H1 (cell line): ENCODE data around the gene ARGLU1. TPM values are rescaled to one million over a fixed set of nuclear protein-coding genes. Genes with fewer than 3 reads are reported as not detected.
A peak's percentile ranks its signal among the peaks of the same experiment; 100 is the strongest.

Source experiments
- CHD2 ChIP-seq: IDR thresholded peaks from 2 replicates; pipeline ENCODE4 v1.6.1; 2012; ENCODE audit warnings: low read length, improper control_type of control experiment
- EP300 ChIP-seq, 2 experiments: IDR thresholded peaks; 1 replicate in 1 of 2; 2 replicates in 1 of 2; pipeline ENCODE4 v1.6.1; 2011 to 2012; ENCODE audit warnings: low read depth in 2 of 2, low read length in 2 of 2, mild to moderate bottlenecking in 2 of 2, borderline replicate concordance in 1 of 2, inconsistent platforms in 1 of 2, moderate library complexity in 1 of 2
- EZH2 ChIP-seq: fragments of 200-600 bp; sonication (generic); IDR thresholded peaks from 2 replicates; pipeline ENCODE4 v1.7.1; 2012; ENCODE audit warnings: low read depth, mild to moderate bottlenecking, moderate library complexity, low read length, inconsistent platforms; ENCODE audit not compliant: severe bottlenecking
- GTF2F1 ChIP-seq: IDR thresholded peaks from 2 replicates; pipeline ENCODE4 v1.6.1; 2012; ENCODE audit warnings: low read depth, low read length, improper control_type of control experiment, borderline replicate concordance
- HDAC2 ChIP-seq, 2 experiments: fragments of 300-600 bp in 1 of 2; sonication (generic) in 1 of 2; IDR thresholded peaks; 2 replicates each; pipeline ENCODE4 v1.6.1; 2011 to 2012; ENCODE audit warnings: low read depth in 2 of 2, low read length in 2 of 2, mild to moderate bottlenecking in 2 of 2, moderate library complexity in 2 of 2, borderline replicate concordance in 1 of 2, inconsistent platforms in 1 of 2
- HDAC6 ChIP-seq: IDR thresholded peaks from one replicate; pipeline ENCODE4 v1.7.1; 2012; ENCODE audit warnings: low read depth, mild to moderate bottlenecking, inconsistent platforms, low read length, moderate library complexity
- KDM4A ChIP-seq: IDR thresholded peaks from one replicate; pipeline ENCODE4 v1.7.1; 2012; ENCODE audit warnings: low read depth, mild to moderate bottlenecking, moderate library complexity, low read length, inconsistent platforms; ENCODE audit not compliant: severe bottlenecking
- MAFK ChIP-seq: IDR thresholded peaks from 2 replicates; pipeline ENCODE4 v1.6.1; 2012; ENCODE audit warnings: low read depth, mild to moderate bottlenecking, improper control_type of control experiment, low read length
- NANOG ChIP-seq: IDR thresholded peaks from 2 replicates; pipeline ENCODE4 v1.6.1; 2011; ENCODE audit warnings: low read length, low read depth, mild to moderate bottlenecking, inconsistent platforms; ENCODE audit not compliant: insufficient read depth, poor library complexity, severe bottlenecking
- NRF1 ChIP-seq: IDR thresholded peaks from 2 replicates; pipeline ENCODE4 v1.6.1; 2011; ENCODE audit warnings: mild to moderate bottlenecking, low read depth, low read length, improper control_type of control experiment
- POLR2AphosphoS5 ChIP-seq: IDR thresholded peaks from 2 replicates; pipeline ENCODE4 v1.6.1; 2011; ENCODE audit warnings: low read depth, low read length
- SIX5 ChIP-seq: IDR thresholded peaks from 2 replicates; pipeline ENCODE4 v1.6.1; 2011; ENCODE audit warnings: mild to moderate bottlenecking, low read depth, low read length
- SP1 ChIP-seq: IDR thresholded peaks from 2 replicates; pipeline ENCODE4 v1.6.1; 2011; ENCODE audit warnings: low read depth, low read length
- TAF1 ChIP-seq: IDR thresholded peaks from 2 replicates; pipeline ENCODE4 v1.6.1; 2011; ENCODE audit warnings: mild to moderate bottlenecking, low read depth, low read length
- TAF7 ChIP-seq: optimal IDR thresholded peaks from 2 replicates; pipeline ENCODE3; 2011; ENCODE audit warnings: low read depth, mild to moderate bottlenecking, inconsistent platforms, low read length, moderate library complexity, borderline replicate concordance
- TBP ChIP-seq: IDR thresholded peaks from 2 replicates; pipeline ENCODE4 v1.6.1; 2011; ENCODE audit warnings: low read depth, low read length, improper control_type of control experiment
- polyA plus RNA-seq, 7 experiments: library from polyadenylated mRNA; depleted of rRNA in 3 of 7; stranded (reverse) in 5 of 7; unstranded in 2 of 7; fragments of >200 nt in 5 of 7; fragments of 200-250 nt in 2 of 7; gene quantifications; 1 replicate in 5 of 7; 2 replicates in 1 of 7; 4 replicates in 1 of 7; pipeline versions ENCODE4 v1.2.1 to v1.2.3, GENCODE V29; 2011 to 2013; ENCODE audit warnings: missing spikeins in 2 of 7, mixed read lengths in 2 of 7
- total RNA-seq: library from RNA; stranded (reverse); fragmentation: NEBNext Ultra II Directional; extraction: Animal tissue kit (Norgen Biotek cat#: 25700); gene quantifications from 2 replicates; pipeline ENCODE4 v1.2.1, GENCODE V29; 2021
- TF ChIP-seq, protein P1 (sequence below): IDR thresholded peaks from 2 replicates; pipeline ENCODE4 v1.6.1; 2011; ENCODE audit warnings: low read length, improper control_type of control experiment
- TF ChIP-seq, protein P2 (sequence below), 3 experiments: IDR thresholded peaks; 1 replicate in 2 of 3; 2 replicates in 1 of 3; pipeline versions ENCODE4 v1.5.1 to v1.6.1; 2011; ENCODE audit warnings: low read length in 3 of 3, mild to moderate bottlenecking in 3 of 3, inconsistent platforms in 2 of 3, low read depth in 1 of 3, moderate library complexity in 1 of 3; ENCODE audit not compliant: insufficient read depth in 1 of 3; ENCODE audit errors: control extremely low read depth in 1 of 3
- TF ChIP-seq, protein P3 (sequence below): IDR thresholded peaks from 2 replicates; pipeline ENCODE4 v1.6.1; 2012; ENCODE audit warnings: inconsistent platforms

ARGLU1 gene
- total and polyA plus RNA-seq, 2 of the 8 experiments (the other 6 are each of a cell fraction or from before 2014, with no cell fraction given) = 47.8 to 84.9 TPM

DNA sequence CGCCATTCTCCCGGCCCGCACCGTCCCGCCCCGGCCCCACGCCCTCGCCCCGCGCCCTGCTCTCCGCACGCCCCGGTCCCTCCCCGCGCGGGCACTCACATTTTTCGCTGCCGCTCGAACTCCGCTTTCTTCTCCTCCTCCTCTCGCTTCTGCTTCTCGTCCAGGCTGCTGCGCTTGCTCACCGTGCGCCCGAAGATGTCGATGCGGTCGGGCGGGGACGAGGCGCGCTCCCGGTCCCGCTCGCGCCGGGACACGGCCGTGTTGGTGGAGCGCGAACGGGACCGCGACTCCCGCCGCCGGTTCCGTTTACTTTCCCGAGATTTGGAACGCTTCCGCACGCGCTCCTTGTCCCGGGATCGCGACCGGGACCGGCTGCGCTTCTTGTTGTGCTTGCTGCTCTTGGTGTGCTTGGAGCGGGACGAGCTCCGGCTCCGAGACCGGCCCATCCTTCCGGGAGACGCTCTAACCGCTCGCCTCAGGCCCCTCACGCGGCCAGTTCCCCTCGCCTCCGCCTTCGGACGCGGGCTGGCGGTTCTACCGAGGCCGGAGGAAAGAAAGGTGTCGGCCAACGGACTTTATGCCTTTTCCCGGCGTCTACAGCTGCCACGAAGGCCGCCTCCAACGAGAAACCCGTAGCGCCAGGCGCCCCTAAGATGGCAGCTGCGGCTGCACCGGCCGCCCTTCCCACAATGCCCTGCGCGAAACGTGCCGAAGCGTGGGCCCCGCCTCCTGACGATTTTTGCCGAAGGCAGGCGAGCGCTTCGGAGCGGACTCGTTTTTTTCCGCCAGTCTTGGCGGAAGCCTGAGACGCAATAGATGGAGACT is at the start of gene ARGLU1 (continued):
- TF ChIP-seq EZH2 (no peak), NANOG (no peak), HDAC6 (no peak), TAF1 (peak; percentile 90), TBP (peak; percentile 88), HDAC2 (IDR thresholded peaks at IDR 0.05; ENCODE audit: borderline replicate concordance in 1 of 2, low read depth in 2 of 2, low read length in 2 of 2) (0 out of 4 replicates have a peak, but pooled peaks of 1 of the 2 experiments have one; percentile 21), SIX5 (no peak), MAFK (no peak), EP300 (IDR thresholded peaks at IDR 0.05; ENCODE audit: borderline replicate concordance in 1 of 2, low read depth in 2 of 2, low read length in 2 of 2) (no peak), NRF1 (no peak), POLR2AphosphoS5 (peak; percentile 76), GTF2F1 (no peak), SP1 (no peak), CHD2 (no peak), TAF7 (peak; percentile 65), KDM4A (peak; percentile 65)
- TF ChIP-seq, protein P1, sequence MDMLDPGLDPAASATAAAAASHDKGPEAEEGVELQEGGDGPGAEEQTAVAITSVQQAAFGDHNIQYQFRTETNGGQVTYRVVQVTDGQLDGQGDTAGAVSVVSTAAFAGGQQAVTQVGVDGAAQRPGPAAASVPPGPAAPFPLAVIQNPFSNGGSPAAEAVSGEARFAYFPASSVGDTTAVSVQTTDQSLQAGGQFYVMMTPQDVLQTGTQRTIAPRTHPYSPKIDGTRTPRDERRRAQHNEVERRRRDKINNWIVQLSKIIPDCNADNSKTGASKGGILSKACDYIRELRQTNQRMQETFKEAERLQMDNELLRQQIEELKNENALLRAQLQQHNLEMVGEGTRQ = no peak
- TF ChIP-seq, protein P2, sequence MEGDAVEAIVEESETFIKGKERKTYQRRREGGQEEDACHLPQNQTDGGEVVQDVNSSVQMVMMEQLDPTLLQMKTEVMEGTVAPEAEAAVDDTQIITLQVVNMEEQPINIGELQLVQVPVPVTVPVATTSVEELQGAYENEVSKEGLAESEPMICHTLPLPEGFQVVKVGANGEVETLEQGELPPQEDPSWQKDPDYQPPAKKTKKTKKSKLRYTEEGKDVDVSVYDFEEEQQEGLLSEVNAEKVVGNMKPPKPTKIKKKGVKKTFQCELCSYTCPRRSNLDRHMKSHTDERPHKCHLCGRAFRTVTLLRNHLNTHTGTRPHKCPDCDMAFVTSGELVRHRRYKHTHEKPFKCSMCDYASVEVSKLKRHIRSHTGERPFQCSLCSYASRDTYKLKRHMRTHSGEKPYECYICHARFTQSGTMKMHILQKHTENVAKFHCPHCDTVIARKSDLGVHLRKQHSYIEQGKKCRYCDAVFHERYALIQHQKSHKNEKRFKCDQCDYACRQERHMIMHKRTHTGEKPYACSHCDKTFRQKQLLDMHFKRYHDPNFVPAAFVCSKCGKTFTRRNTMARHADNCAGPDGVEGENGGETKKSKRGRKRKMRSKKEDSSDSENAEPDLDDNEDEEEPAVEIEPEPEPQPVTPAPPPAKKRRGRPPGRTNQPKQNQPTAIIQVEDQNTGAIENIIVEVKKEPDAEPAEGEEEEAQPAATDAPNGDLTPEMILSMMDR (IDR thresholded peaks at IDR 0.05; ENCODE audit: control extremely low read depth in 1 of 3, insufficient read depth in 1 of 3, low read depth in 1 of 3, low read length in 3 of 3) = no peak
- TF ChIP-seq, protein P3, sequence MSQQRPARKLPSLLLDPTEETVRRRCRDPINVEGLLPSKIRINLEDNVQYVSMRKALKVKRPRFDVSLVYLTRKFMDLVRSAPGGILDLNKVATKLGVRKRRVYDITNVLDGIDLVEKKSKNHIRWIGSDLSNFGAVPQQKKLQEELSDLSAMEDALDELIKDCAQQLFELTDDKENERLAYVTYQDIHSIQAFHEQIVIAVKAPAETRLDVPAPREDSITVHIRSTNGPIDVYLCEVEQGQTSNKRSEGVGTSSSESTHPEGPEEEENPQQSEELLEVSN = peak; percentile 41; the same call in 1 of the 2 replicates
